Caki2 (cell line): ENCODE measurements around the gene JAG2. TPM values are rescaled to one million over a fixed set of nuclear protein-coding genes. Genes with fewer than 3 reads are reported as not detected.

Experiments
- DNase-seq: peaks from one replicate; pipeline ENCODE4 v3.0.0-alpha.2; 2015; ENCODE audit warnings: low read depth
- in situ Hi-C: cut with HindIII; loops from 2 replicates; pipeline ENCODE4 v1.10.0; 2016; ENCODE audit warnings: low sequenced_read_pairs, low pct_unique_long_range_greater_than_20kb, mixed read lengths
- total RNA-seq: library from RNA; depleted of rRNA; stranded (reverse); fragments of >200 nt; shearing (Covaris generic); gene quantifications from 2 replicates; pipeline ENCODE4 v1.2.3, GENCODE V29; 2014; ENCODE audit warnings: low replicate concordance

The JAG2 gene
- total RNA-seq, 1 experiment from 2014 or later, result 1.1 TPM

DNA sequence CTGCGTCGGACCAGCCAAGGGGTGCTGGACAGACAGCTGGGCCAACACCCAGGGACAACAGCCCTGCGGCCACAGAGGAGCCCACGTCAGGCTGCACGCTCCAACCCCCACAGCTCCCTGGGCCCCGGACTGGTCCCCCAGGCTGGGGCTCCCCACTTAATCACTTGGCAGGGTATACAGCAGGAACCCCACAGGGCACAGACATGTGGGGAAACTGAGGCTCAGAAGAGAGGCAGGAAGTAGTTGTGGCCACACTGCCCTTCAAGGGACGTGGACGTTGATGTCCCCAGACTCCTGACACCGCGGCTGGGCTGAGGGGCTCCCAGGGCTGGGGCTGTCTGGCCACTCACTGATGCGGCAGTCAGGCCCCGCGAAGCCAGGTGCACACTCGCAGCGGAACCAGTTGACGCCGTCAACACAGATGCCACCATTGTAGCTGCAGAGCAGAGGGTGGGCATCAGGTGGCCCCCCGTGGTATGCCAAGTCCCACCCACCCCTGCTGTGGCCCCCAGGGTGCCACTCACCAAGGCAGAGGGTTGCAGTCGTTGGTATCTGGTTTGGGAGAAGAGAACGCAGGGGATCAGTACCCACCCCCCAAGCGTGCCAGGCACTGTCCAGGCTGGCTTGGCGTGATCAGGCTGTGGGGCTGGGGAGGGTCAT lies 21.5 kb downstream of the JAG2 start:
- in situ Hi-C loops, result no loop called here
- no peak for DNase-seq

GRCh38 chr14:105146181-105146975 lies 22.2 kb downstream of the JAG2 start:
- in situ Hi-C loops, result no loop called here
- DNase-seq, result no peak

DNA sequence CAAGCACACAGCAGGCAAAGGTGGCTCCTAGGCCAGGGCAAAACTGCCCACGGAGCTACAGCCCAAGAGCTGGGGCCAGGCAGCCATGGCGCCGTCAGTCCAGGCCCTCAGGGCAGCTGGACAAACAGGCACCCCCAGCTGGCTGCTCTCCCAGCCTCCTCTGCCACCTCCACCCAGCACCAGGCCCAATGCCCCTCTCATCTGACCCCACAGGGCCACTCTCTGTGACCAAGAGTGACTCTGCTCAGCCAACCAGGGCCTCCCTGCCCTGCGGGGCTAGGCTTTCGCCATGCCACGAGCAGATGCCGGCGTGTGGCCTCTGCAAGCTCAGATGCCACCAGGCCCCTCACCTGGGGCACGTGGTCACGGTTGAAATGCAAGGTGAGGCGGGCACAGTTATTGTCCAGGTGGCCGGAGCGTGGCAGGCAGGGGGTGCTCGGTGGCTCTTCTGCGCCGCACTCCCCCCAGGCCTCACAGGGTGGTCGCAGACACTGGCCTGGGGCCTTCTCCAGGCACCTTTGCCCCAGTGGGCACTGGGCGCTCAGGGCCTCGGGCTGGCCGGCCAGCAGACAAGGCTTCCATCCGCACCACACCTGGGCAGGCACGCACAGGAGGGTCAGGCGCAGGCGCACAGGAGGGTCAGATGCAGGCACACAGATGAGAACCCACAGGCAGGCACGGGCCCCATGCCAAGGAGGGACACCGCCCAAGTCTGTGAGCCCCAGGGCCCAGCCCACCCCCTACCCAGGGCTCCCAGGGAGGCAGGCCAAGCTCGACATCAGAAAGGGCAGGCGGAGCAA lies 23.0 kb downstream of the JAG2 start:
- in situ Hi-C loops, result no loop called here
- DNase-seq, result no peak

DNA sequence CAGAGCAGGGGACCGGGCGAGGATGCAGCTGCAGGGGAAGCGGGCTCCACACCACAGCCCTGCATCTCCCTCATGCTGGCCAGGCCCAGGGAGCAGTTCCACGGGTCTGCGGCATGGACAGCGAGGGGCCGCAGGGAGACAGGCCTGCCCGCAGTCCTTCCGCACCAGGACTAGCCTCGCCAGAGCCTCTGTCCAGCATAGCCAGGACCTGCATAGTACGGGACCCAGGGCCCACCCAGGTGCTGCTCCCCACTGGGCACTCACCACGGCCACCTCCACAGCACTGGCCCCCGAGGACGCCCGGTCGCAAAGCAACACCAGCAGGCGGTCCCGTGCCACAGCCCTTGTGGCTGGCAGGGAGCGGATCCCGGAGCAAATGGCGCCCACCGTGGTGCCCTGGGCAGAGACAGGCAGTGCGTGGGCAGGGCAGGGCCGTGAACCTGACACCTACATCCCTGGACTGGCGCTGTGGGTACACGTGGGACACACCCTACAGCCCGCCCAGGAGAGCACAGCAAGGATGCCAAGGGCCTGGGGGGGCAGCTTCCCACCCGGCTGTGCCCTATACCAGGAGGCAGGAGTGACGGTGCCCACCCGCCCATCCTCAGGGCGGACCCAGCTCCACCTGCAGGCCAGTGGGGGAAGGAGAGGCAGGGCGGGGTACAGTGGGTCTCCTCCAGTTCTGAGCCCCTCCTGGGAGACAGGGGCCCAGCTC lies 23.8 kb downstream of the JAG2 start:
- DNase-seq, result no peak
- in situ Hi-C loops, result no loop called here

GRCh38 chr14:105144026-105144665 lies 24.4 kb downstream of the JAG2 start:
- in situ Hi-C loops, result no loop called here
- no peak for DNase-seq

DNA sequence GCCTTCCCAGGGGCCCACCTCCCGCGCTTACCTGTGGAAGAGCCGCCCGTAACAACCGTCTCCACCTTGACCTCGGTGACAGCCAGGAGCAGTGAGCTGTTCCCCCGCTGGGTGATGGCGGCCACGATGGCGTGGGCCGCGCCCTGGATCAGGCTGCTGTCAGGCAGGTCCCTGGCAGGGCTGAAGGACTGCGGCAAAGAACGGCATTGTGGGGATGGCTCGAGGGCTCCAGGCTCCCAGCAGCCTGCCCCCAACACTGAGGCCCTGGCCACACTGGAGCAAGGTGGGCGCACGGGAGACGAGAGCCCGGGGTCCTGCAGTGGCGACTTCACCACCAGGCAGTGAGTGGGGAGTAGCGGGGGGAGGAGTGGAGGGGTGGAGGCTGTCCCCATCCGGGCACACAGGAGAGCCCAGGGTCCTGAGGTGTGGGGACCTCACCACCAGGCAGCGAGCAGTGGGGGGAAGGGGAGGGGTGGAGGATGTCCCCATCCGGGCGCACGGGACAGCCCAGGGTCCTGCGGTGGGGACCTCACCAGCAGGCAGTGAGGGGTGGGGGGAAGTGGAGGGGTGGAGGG lies 25.0 kb downstream of the JAG2 start:
- in situ Hi-C loops, result no loop called here
- DNase-seq, result no peak

DNA sequence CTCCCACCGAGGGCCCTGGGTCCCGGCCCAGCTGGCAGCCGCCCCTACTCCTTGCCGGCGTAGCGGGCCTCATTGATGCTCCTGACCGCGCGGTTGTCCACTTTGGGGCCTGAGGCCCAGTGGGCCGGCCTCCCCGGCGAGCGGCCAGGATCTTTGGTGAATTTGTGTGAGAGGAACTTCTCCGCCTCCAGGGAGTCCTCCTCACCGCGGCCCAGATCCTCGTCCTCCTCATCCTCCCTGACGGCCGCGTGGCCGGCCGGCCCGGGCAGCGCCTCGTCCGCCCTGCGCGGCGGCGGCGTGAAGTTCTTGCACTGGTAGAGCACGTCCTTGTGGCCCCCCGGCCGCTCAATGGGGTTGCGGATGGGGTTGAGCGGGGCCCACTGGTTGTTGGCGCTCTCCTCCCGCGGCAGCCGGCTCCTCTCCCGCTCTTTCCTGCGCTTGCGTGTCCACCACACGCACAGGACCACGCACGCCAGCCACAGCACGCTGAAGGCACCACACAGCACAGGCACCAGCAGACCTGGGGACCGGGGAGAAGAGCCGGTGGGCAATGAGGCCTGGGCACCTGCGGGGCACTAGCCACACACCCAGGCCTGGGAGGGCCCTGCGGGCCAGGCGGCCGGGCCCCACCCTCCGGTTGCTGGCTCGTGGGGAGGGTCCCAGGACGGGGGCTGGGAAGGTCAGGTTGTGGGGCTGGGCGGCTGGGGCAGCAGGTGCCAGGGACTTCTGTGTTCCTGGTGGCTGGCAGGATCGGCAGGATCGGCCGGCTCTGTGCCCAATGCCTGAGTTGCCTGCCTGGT lies 25.7 kb downstream of the JAG2 start:
- DNase-seq, result no peak
- in situ Hi-C loops, result no loop called here

- in situ Hi-C loops, result no loop called here
Measured at GRCh38 chr14:105141486-105142281, 26.9 kb downstream of the JAG2 start.

GRCh38 chr14:105141026-105141425 lies 27.6 kb downstream of the JAG2 start:
- in situ Hi-C loops, result no loop called here
- DNase-seq, result no peak

More at GRCh38 chr14:105141486-105142281, 26.9 kb downstream of the JAG2 start:
- no peak for DNase-seq

DNA sequence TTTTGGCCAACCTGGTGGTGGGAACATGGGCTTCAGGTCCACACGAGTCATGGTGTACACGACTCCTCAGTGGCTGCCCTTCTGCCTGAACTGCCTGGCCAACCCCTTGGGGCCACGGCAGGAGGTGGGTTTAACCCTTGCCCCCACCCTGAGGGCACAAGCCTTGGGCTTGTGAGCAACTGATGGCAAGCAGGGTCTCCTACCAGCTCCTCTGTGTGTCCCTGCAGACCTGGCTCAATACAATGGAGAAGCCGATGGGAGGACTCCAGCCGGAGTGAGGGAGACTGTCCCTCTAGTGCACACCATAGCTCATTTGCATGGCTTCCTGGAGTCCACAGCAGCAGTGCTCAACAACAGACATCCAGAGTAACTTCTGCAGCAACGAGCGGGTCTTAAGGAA lies 28.0 kb downstream of the JAG2 start:
- in situ Hi-C loops, result no loop called here
- DNase-seq, result no peak

- DNase-seq, result no peak
- in situ Hi-C loops, result no loop called here
Measured at GRCh38 chr14:105139831-105140239, 28.7 kb downstream of the JAG2 start.

DNA sequence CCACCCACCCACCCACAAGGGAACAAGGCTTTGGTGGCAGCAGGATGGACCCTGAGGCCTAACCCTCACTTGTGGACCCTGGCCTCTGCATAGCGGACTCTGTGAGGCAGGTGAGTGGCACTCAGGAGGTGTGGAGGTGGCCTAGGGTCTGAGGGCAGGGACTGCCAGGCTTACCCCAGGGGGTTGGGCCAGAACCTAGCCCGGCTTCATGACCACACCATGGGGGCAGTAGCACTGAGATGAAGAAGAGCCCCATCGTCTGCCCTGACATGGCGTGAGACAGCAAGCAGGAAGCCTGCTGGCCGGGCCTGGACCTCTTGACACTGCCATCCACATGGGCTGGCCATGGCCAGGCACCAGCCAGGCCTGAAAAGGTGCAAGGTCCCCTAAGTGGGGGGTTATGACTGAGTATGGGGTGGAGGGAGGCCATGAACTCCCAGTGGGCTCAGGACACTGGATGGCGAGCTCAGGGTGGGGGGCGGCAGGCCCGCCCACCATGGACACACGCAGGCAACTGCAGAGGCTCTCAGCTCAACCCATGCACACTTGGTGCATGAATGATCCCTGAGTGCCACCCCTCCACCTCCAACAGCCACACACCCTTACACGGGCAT lies 29.3 kb downstream of the JAG2 start:
- in situ Hi-C loops, result no loop called here
- DNase-seq, result no peak

DNA sequence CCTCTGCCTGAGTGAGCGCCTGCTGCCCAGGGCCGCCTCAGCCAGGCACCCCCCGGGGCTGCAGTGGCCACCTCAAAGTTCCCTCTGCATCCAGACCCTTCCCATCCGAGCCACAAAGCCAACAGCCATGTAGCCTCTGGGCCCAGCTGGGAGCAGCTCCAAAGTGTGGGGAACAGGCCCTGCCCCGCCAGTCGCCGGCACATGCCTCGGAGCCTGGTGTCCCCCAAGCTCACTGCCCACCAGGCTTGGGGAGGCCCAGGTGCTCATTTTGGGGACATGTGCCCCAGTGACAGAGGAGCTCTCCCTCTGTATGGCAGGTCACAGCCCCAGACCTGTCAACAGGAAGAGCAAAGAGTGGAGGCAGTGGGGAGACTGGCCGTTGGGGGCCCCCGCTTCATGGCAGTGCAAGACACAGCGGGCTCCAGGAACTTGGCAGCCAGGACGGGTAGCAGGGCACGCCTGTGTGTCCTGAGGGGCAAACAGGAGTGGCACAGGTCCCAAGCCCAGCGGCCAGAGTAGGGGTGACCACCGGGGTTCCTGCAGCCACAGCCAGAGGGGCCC lies 29.9 kb downstream of the JAG2 start:
- in situ Hi-C loops, result no loop called here
- no peak for DNase-seq

DNA sequence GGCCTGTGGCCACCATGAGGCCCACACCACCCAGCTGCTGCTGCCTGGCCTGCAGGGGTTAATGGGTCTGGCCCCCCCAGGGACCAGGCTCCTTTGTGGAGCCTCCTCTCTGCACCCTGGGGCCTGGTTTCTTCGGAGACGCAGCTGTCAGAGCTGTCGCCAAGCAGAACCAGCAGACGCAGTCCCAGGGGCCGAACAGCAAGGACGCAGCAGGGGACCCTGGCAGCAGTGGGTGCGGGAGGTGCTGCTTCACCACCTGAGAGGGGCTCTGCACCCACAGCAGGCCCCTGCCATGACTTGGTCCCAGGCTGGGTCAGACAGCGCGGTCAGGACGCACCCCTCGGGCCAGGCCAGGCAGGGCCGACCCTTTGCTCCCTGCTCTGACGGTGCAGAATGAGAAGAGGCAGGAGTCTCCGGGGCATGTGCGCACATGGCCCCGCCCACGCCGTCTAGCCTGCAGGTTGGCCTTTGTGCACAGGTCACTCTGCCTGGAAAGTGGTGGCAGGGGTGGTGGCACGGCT lies 30.5 kb downstream of the JAG2 start:
- in situ Hi-C loops, result no loop called here

GRCh38 chr14:105137481-105138020 lies 31.0 kb downstream of the JAG2 start:
- DNase-seq, result no peak
- in situ Hi-C loops, result no loop called here

More for the DNA sequence above, 30.5 kb downstream of the JAG2 start:
- no peak for DNase-seq
